Measurements from ENCODE around the gene SETD4.
A peak's percentile ranks its signal among the peaks of the same experiment; 100 is the strongest.

The SETD4 gene

DNA sequence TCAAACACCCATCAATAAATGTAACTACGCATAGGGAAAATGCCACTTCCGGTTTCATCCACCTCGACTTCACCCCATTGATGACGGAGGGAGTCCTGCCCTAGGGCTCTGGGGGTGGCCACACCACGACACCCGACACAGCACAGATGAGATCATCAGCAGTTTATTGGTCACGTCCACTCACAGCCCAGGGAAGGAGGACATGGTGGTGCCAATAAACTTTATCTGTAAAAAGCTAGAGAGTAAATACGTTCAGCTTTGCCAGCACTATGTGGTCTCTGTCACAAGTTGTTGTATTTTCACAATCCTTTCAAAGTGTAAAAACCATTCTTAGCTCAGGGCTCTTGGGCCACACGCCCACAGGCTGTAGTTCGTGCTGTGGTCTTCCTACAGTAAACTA lies 16.3 kb downstream of the SETD4 start:
- no peak for DNase-seq

DNA sequence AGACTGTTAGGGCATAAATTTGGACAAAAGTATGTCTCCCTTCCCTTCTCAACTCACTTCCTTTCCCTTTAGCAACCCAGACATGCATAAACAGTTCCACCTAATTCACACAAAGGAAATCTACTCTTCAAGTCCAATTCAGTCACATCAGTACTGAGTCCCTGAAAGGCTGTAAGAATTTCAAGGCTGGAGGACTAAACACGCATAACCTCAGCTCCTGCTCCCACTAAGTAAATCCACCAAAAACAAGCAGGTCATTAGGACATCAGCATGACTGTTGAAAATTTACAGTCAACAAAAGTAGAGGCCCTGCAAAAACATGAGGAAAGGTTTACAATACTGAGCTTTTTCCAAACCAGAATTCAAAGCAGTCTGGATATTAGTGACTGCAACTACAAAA lies 18.4 kb downstream of the SETD4 start:
- DNase-seq, result no peak

DNA sequence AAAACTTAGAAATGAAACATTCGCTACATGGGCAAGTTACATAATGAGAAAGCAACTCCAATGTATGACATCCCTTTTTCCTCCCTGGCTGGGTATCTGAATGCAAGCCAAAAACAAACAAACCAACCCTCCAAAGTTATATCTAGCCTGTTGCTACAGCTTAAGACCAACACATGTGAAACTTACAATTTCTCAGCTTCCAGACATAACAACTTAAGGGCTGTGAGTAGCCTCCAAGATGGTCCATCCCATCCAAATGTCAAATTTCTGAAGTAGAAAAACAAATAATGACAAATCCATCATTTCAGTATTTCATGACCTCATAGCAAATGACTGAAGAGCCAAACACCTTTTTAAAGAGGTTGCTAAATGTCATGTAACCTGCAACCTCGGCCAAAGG lies 19.9 kb downstream of the SETD4 start:
- DNase-seq, result no peak

DNA sequence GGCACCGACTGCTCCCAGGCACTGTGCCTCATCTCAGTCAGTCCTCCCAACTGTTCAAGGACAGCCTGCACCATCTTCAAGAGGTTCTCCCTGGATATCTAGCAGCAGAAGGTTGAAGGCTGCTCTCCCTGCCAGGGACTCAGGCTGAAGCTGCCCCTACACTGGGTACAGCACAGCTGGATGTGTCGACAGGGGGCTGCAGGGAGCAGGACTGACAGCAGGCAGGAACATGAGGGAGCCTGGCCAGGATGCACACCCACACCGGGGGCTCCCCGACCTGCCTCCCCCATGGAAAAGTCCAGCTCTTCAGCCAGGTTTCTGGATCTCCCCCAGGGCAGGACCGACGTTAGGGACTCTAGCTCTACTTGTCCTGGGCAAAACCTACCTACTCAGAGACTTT lies 20.5 kb downstream of the SETD4 start:
- no peak for DNase-seq

GRCh38 chr21:36038701-36039497 lies 21.4 kb downstream of the SETD4 start:
- no peak for DNase-seq

- no peak for DNase-seq
Observed at GRCh38 chr21:36035381-36035791, 24.9 kb downstream of the SETD4 start.

DNA sequence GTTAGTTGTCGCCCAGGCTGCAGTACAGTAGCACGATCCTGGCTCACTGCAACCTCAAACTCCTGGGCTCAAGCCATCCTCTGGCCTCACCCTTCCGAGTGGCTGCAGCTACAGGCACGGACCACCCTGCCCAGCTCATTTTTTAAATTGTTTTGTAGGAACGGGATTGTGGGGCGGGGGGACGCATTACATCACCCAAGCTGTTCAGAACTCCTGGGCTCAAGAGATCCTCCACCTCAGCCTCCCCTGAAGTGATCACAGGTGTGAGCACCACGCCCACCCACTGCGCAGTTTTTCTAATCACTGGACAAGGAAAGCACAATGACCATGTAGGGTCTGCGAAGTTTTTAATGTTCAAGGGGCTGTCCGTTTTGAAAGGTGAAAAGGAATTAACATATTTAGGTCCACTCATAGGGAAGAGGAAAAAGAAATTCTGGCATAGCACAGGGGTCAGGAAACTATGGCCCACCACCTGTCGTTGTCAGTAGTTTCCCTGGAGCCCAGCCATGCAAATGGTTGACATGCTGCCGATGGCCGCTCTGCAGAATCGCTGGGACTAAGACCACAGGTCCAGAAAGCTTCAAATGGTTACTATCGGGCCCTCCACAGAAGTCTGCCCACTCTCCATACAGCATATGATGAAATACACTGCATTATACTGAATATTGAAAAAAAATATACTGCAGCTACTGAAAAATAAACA lies 26.0 kb downstream of the SETD4 start:
- DNase-seq, result peak; percentile 52

DNA sequence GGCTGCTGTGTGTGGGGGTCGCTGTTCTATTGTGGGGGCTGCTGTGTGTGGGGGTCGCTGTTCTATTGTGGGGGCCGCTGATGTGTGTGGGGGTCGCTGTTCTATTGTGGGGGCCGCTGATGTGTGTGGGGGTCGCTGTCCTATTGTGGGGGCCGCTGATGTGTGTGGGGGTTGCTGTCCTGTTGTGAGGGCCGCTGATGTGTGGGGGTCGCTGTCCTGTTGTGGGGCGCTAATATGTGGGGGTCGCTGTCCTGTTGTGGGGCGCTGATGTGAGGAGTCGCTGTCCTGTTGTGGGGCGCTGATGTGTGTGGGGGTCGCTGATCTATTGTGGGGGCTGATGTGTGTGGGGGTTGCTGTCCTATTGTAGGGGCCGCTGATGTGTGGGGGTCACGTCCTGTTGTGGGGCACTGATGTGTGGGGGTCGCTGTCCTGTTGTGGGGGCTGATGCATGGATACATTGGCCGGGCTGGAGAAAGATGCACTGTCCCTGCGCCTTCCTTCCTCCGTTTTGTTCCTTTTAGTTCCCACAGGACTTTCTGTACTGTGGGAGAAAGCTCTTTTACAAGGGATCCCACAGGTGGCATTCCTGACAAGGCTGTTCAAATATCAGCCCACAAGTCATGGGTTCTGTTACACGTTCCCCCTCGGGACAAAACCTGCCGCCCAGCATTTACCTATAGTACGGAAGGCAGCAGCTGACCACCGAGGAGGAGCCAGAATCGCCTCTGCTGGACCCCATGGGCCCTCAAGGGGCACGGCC lies 27.5 kb downstream of the SETD4 start:
- no peak for DNase-seq

- DNase-seq, result no peak
Observed at GRCh38 chr21:36030581-36031189, 29.6 kb downstream of the SETD4 start.

- no peak for DNase-seq
Observed at GRCh38 chr21:36029309-36029708, 31.0 kb downstream of the SETD4 start.

- DNase-seq, result peak; percentile 88
Observed at GRCh38 chr21:36028127-36029069, 31.9 kb downstream of the SETD4 start.

- no peak for DNase-seq
Observed at GRCh38 chr21:36027347-36027746, 33.0 kb downstream of the SETD4 start.

GRCh38 chr21:36024782-36025181 lies 35.5 kb downstream of the SETD4 start:
- no peak for DNase-seq

DNA sequence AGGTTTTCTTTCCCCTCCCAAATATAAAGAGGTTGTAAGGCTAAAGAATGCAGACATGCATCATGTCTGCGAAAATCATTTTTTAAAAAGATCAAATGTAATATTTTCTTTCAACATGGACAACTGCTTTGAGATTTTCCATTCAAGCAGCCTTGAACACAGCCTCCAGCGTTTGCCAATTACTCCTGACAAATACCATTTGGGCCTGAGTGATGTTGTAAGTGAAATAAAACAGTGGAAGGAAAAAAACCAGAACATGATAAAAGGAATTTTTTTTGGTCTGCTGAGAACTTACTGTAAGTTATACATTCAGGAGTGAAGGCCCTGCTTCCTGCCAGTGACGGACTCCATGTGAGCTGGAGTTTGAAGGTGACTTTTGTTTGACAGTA lies 37.2 kb downstream of the SETD4 start:
- no peak for DNase-seq

GRCh38 chr21:36022427-36023091 lies 37.8 kb downstream of the SETD4 start:
- DNase-seq, result no peak

DNA sequence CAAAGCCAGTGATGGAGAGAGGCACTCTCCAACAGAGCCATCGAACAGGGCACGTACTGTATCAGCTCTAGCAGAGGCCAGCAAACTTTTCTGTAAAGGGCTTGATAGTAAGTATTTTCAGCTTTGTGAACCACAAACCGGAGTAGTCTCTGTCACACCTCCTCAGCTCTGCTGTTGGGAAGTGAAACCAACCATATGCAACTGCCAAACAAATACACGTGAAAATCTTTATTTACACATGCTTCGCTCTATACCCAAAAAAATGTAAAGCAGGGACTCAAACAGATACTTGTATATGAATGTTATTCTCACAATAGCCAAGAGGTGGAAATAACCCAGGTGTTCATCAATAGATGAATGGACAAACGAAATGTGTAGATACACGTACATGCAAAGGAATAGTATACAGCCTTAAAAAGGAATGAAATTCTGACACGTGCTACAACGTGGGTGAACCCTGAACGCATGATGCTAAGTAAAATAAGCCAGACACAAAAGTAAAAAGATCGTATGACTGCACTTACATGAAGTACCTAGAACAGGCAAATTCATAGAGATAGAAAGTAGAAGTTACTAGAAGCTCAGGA lies 39.0 kb downstream of the SETD4 start:
- DNase-seq, result no peak

DNA sequence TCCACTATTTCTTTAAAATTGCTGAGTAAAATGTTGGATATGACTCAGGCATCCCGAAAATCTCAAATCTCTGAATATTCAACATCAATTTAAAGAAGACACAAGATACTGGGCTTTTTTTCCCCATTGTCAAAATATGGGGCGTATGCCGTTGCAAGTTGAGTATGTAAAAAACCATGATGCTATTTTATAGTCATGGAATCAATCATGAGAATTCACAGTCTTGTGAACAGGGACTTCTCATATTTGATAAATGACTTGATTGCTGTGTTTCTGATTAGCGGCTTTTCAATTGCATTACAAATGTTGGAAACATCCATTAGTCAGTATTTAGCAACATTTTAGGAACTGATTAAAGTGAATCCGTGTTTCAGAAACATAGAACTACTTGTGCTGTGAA lies 45.3 kb downstream of the SETD4 start:
- no peak for DNase-seq

GRCh38 chr21:36010801-36011200 lies 49.5 kb downstream of the SETD4 start:
- DNase-seq, result no peak

- no peak for DNase-seq
Observed at GRCh38 chr21:36008505-36008904, 51.8 kb downstream of the SETD4 start.

DNA sequence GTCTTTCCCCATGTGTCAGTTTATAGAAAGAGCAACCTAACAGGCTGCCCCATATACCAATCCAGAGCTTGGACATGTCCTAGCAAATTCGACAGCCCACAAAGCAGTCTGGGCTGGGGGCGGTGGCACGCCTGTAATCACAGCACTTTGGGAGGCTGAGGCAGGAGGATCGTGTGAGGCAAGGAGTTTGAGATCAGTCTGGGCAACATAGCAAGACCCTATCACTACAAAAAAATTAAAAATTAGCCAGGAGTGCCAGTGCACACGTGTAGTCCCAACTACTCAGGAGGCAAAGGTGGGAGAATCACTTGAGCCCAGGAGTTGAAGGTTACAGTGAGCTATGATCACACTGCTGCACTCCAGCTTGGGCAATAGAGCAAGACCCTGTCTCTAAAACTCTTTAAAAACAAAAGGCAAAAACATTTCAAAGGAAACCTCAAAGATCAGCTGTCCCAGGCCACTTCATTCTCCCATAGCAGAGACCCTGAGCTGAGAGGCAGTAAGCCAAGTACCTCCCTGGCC lies 54.4 kb downstream of the SETD4 start:
- DNase-seq, result no peak

DNA sequence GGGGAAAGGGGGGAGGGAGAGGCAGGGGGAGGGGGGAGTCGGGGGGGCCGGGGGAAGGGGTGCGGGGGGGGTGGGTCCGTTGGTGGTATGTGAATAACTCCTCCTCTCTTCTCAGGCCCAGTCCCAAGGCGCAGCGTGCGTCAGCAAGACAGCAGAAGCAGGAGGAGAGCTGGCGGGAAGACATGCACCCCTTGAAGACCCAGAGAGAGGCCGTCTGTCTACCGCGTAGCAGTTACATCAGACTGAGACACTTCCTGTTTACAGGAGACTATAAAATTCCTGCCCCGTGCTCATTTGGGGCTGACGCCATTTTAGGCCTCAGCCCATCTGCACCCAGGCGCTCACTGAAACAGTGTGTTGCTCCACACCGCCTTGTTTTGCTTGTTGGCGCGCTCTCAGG lies 55.3 kb downstream of the SETD4 start:
- no peak for DNase-seq

Measured in femur (tissue), 1 donor.